OCI-LY1 (cell line): ENCODE data around the gene BMPR1A.

ENCODE experiments used
- H2AFZ ChIP-seq: fragments of 200-600 bp; sonication (generic), shearing (Covaris generic); 2 replicates; pipeline ENCODE4 v1.6.0; 2014; ENCODE audit warnings: antibody characterized with exemption, mild to moderate bottlenecking, low read length
- H3F3A ChIP-seq: fragments of 200-600 bp; sonication (generic), shearing (Covaris generic); 2 replicates; pipeline ENCODE4 v1.6.0; 2014; ENCODE audit warnings: mild to moderate bottlenecking, antibody characterized with exemption, low read length, moderate library complexity; ENCODE audit not compliant: insufficient read depth
- H3K27ac ChIP-seq: fragments of 200-600 bp; sonication (generic); 2 replicates; pipeline ENCODE4 v1.5.1; 2014; ENCODE audit warnings: low read length, mixed run types, mild to moderate bottlenecking, low read depth; ENCODE audit not compliant: poor library complexity, severe bottlenecking
- H3K27me3 ChIP-seq: fragments of 200-600 bp; sonication (generic); 2 replicates; pipeline ENCODE4 v1.6.0; 2014; ENCODE audit warnings: antibody characterized with exemption, mild to moderate bottlenecking, low read length, moderate library complexity; ENCODE audit not compliant: insufficient read depth
- H3K36me3 ChIP-seq: fragments of 200-600 bp; sonication (generic); 2 replicates; pipeline ENCODE4 v1.6.1; 2014; ENCODE audit warnings: mild to moderate bottlenecking, antibody characterized with exemption, low read length, moderate library complexity, mixed read lengths; ENCODE audit not compliant: insufficient read depth
- H3K4me1 ChIP-seq: fragments of 200-600 bp; sonication (generic); 2 replicates; pipeline ENCODE4 v1.5.1; 2014; ENCODE audit warnings: mild to moderate bottlenecking, low read length, moderate library complexity; ENCODE audit not compliant: insufficient read depth, severe bottlenecking
- H3K4me2 ChIP-seq: fragments of 200-600 bp; sonication (generic), shearing (Covaris generic); 2 replicates; pipeline ENCODE4 v1.6.1; 2014; ENCODE audit warnings: low read length
- H3K4me3 ChIP-seq: fragments of 200-600 bp; sonication (generic); 2 replicates; pipeline ENCODE4 v1.5.1; 2014; ENCODE audit warnings: low read length, low read depth, mild to moderate bottlenecking, mixed read lengths; ENCODE audit not compliant: poor library complexity, severe bottlenecking
- H3K79me2 ChIP-seq: fragments of 200-600 bp; shearing (Covaris generic); 2 replicates; pipeline ENCODE4 v1.6.1; 2016; ENCODE audit warnings: mixed run types, low read length, mixed read lengths; ENCODE audit not compliant: insufficient read depth
- H3K9ac ChIP-seq: fragments of 200-600 bp; sonication (generic), shearing (Covaris generic); 2 replicates; pipeline ENCODE4 v1.6.1; 2014; ENCODE audit warnings: mild to moderate bottlenecking, low read length, mixed read lengths
- H3K9me2 ChIP-seq: fragments of 200-600 bp; sonication (generic), shearing (Covaris generic); 2 replicates; pipeline ENCODE4 v1.6.1; 2014; ENCODE audit warnings: low read depth, mild to moderate bottlenecking, low read length, mixed read lengths
- H3K9me3 ChIP-seq: fragments of 200-600 bp; shearing (Covaris generic); 2 replicates; pipeline ENCODE4 v1.6.1; 2014; ENCODE audit warnings: low read length, mixed read lengths
- H4K20me1 ChIP-seq: fragments of 200-600 bp; sonication (generic), shearing (Covaris generic); 2 replicates; pipeline ENCODE4 v1.6.0; 2016; ENCODE audit warnings: mild to moderate bottlenecking, low read length; ENCODE audit not compliant: insufficient read depth
- CTCF ChIP-seq: fragments of 200-600 bp; sonication (generic), shearing (Covaris generic); IDR thresholded peaks from 2 replicates; pipeline ENCODE4 v1.5.1; 2017; ENCODE audit warnings: mild to moderate bottlenecking, antibody characterized with exemption, low read length, moderate library complexity, mixed read lengths
- EZH2 ChIP-seq: fragments of 200-600 bp; sonication (generic), shearing (Covaris generic); IDR thresholded peaks from 2 replicates; pipeline ENCODE4 v1.8.0; 2017; ENCODE audit warnings: borderline replicate concordance, mixed run types, mild to moderate bottlenecking, antibody characterized with exemption, low read length, moderate library complexity, mixed read lengths

BMPR1A gene

DNA sequence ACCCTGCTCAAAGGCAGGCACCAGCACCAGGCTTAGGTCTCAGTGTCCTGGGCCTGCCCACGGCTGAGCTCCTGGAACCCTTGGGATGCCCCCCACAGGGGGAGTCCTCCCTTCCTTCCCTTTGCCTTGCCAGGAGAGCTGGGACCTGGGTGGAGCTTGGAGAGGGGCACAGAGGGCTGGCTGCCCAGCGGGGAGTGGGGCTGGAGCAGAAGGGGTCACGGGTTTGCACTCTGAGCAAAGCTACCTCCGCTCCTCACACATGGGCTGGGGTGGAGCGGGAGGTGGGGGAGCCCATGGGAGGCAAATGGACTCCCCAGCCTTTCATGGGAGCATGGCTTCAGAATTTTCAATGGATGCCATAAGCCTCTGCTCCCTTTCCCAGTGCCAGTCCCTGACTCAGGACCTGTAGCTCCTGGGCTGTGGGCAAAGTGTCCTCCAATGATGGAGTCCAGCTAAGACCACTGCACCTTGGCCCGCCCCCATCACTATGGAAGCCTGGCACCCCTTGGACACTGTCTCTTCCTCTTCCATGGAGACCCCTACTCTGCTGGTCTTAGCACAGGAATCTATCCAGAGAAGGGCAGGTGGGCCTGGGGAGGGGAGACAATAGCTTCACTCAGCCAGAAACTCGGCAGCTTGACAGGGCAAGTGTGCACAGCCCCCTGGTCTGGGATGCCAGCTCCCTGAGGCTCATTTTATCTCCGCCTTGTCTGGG is 48.2 kb upstream of the BMPR1A start:
- Histone ChIP-seq H3K9me2 (no peaks in the 10 kb centered on the region), H3K9ac (no peak overlapping the region), H2AFZ (no peak overlapping the region), H3K4me3 (no peak overlapping the region), H3K9me3 (no peaks in the 10 kb centered on the region), H3K27ac (no peak overlapping the region), H4K20me1 (no peaks in the 10 kb centered on the region), H3F3A (no peaks in the 10 kb centered on the region), H3K4me2 (no peak overlapping the region), H3K79me2 (no peaks in the 10 kb centered on the region), H3K36me3 (no peaks in the 10 kb centered on the region), H3K27me3 (no peaks in the 10 kb centered on the region), H3K4me1 (peaks cover 19% of the 10 kb centered on the region)
- TF ChIP-seq CTCF (no peak), EZH2 (no peak)

GRCh38 chr10:86708783-86709380 is 47.5 kb upstream of the BMPR1A start:
- TF ChIP-seq EZH2, result no peak
- no peak for TF ChIP-seq CTCF
- H4K20me1 ChIP-seq, result no peaks in the 10 kb centered on the region
- no peak overlapping the region for H3K27ac ChIP-seq

DNA sequence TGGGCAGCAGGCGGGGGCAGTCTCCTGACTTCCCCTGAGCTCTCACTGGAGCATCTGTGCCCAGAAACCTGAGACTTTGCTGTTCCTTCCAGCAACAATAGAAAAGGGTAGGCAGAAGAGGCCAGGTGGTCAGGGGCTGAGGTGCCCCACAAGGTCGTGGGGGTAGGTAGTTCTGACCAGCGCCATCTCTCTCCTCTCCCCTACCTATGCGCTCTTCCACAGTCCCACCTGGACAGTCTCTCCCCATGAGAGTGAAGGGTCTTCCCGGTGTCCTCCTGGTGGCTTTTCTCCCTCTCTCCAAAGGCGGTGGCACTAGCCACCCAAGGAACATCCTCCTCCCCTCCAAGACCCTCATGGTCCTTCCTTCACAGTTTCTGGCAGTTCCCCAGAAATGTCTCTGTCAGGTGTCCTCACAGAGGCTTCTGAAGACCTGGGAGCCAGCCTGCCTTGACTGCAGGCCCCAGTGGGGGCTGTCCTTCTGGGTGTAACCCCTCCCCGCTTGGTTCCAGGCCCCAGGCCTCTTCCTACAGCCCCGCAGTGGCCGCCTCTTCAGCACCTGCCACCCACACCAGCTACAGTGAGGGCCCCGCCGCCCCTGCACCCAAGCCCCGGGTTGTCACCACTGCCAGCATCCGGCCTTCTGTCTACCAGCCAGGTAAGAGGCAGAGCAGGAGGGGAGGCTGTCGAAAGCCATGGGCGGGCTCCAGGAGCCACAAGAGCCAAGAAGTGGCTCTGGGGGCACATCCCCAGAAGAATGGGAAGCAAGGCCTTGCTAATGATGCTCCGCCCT is 46.8 kb upstream of the BMPR1A start:
- no peak overlapping the region for H3K4me2 ChIP-seq
- H3K9ac ChIP-seq, result no peak overlapping the region
- no peak overlapping the region for H3K4me3 ChIP-seq
- no peaks in the 10 kb centered on the region for H3K27me3 ChIP-seq
- H3K27ac ChIP-seq, result no peak overlapping the region
- no peaks in the 10 kb centered on the region for H3K36me3 ChIP-seq
- H3K4me1 ChIP-seq, result peaks cover 19% of the 10 kb centered on the region
- H3K9me2 ChIP-seq, result no peaks in the 10 kb centered on the region
- no peaks in the 10 kb centered on the region for H3K79me2 ChIP-seq
- TF ChIP-seq EZH2, result no peak
- no peak for TF ChIP-seq CTCF
- H4K20me1 ChIP-seq, result no peaks in the 10 kb centered on the region
- H3F3A ChIP-seq, result no peaks in the 10 kb centered on the region
- H2AFZ ChIP-seq, result no peak overlapping the region
- H3K9me3 ChIP-seq, result no peaks in the 10 kb centered on the region

More at GRCh38 chr10:86708783-86709380, 47.5 kb upstream of the BMPR1A start:
- no peak overlapping the region for H3K4me2 ChIP-seq
- no peak overlapping the region for H2AFZ ChIP-seq
- no peak overlapping the region for H3K9ac ChIP-seq
- peaks cover 19% of the 10 kb centered on the region for H3K4me1 ChIP-seq
- H3K36me3 ChIP-seq, result no peaks in the 10 kb centered on the region
- H3K27me3 ChIP-seq, result no peaks in the 10 kb centered on the region
- no peaks in the 10 kb centered on the region for H3F3A ChIP-seq
- no peaks in the 10 kb centered on the region for H3K79me2 ChIP-seq
- no peaks in the 10 kb centered on the region for H3K9me3 ChIP-seq
- H3K9me2 ChIP-seq, result no peaks in the 10 kb centered on the region
- H3K4me3 ChIP-seq, result no peak overlapping the region
